ENCODE results near the gene TSPAN1.

The TSPAN1 gene

DNA sequence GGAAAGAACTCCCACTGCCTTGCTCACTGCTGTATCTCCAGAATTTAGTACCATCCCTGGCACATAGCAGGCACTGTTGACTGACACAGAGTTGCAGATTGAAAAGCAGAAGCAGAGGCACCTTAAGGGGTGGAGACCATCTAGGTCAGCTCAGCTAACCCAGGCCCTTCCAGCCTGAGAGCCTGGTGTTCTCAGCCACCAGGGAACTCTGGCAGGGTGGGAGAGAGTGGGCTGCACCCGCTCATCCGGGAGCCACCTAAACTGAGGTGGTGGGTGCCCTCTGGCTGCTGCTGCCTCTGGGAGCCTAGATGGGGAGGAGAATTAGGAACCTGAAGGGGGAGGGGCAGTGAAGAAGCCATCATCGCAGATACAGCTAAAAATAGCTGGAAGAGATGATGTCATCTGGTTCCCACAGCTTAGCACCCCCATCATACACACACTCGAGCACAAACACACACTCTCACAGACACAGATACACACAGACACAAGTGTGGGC is 1.5 kb upstream of the TSPAN1 start:
- H3K4me2 ChIP-seq (ENCODE audit: low read depth, low read length, poor library complexity, severe bottlenecking), result no peak overlapping the region
- H2AFZ ChIP-seq (ENCODE audit: low read length), result no peak overlapping the region
- H3K4me3 ChIP-seq (ENCODE audit: low read length, poor library complexity, severe bottlenecking), result no peak overlapping the region
- H3K27me3 ChIP-seq (ENCODE audit: insufficient read depth, low read length, poor library complexity, severe bottlenecking), result no peaks in the 10 kb centered on the region
- H3K9me3 ChIP-seq (ENCODE audit: insufficient read depth, low read depth, low read length), result no peaks in the 10 kb centered on the region
- no peak overlapping the region for H3K9ac ChIP-seq (ENCODE audit: low read depth, low read length, poor library complexity, severe bottlenecking)
- no peaks in the 10 kb centered on the region for H3K9me2 ChIP-seq (replicated peaks; ENCODE audit: low read depth, low read length)
- no peak for TF ChIP-seq EZH2phosphoT487 (IDR thresholded peaks at IDR 0.05; ENCODE audit: borderline replicate concordance)
- TF ChIP-seq, protein P1, sequence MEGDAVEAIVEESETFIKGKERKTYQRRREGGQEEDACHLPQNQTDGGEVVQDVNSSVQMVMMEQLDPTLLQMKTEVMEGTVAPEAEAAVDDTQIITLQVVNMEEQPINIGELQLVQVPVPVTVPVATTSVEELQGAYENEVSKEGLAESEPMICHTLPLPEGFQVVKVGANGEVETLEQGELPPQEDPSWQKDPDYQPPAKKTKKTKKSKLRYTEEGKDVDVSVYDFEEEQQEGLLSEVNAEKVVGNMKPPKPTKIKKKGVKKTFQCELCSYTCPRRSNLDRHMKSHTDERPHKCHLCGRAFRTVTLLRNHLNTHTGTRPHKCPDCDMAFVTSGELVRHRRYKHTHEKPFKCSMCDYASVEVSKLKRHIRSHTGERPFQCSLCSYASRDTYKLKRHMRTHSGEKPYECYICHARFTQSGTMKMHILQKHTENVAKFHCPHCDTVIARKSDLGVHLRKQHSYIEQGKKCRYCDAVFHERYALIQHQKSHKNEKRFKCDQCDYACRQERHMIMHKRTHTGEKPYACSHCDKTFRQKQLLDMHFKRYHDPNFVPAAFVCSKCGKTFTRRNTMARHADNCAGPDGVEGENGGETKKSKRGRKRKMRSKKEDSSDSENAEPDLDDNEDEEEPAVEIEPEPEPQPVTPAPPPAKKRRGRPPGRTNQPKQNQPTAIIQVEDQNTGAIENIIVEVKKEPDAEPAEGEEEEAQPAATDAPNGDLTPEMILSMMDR (conservative IDR thresholded peaks at IDR 0.05; ENCODE audit: low read length), result no peak
- no peaks in the 10 kb centered on the region for H4K20me1 ChIP-seq (ENCODE audit: insufficient read depth, low read length, poor library complexity, severe bottlenecking)
- H3K79me2 ChIP-seq (ENCODE audit: insufficient read depth, low read length), result no peaks in the 10 kb centered on the region
- H3K4me1 ChIP-seq (ENCODE audit: insufficient read depth, low read length, poor library complexity, severe bottlenecking), result peaks cover under 1% of the 10 kb centered on the region
- no peaks in the 10 kb centered on the region for H3K36me3 ChIP-seq (ENCODE audit: insufficient read depth, low read length)
- H3F3A ChIP-seq (ENCODE audit: low read depth), result no peaks in the 10 kb centered on the region

DNA sequence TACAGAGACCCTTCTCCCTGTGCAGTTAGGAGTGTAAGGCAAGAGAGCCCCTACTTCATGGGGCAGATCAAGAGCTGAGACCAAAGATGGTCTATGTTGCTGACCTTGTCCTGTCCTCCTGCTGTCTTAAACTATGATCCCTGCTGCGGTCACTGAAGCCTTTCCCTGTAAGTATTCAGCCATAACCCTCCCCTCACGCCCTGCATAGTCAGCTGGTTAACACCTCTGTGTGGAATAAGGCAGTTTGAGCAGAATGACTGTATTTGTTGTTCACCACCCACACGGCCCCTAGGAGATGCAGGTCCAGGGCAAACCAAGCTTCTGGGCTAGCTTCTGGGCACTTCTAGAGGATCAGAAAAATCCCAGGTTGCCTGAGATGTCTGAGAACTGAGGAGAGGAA is 356 bp downstream of the TSPAN1 start:
- Histone ChIP-seq H3K4me3 (ENCODE audit: low read length, poor library complexity, severe bottlenecking) (no peak overlapping the region), H3K4me1 (ENCODE audit: insufficient read depth, low read length, poor library complexity, severe bottlenecking) (peaks cover 4% of the 10 kb centered on the region), H3K4me2 (ENCODE audit: low read depth, low read length, poor library complexity, severe bottlenecking) (no peak overlapping the region), H4K20me1 (ENCODE audit: insufficient read depth, low read length, poor library complexity, severe bottlenecking) (no peaks in the 10 kb centered on the region), H2AFZ (ENCODE audit: low read length) (no peak overlapping the region), H3K27me3 (ENCODE audit: insufficient read depth, low read length, poor library complexity, severe bottlenecking) (no peaks in the 10 kb centered on the region), H3K9me2 (replicated peaks; ENCODE audit: low read depth, low read length) (no peaks in the 10 kb centered on the region), H3K79me2 (ENCODE audit: insufficient read depth, low read length) (no peaks in the 10 kb centered on the region), H3K9me3 (ENCODE audit: insufficient read depth, low read depth, low read length) (no peaks in the 10 kb centered on the region), H3F3A (ENCODE audit: low read depth) (no peaks in the 10 kb centered on the region), H3K36me3 (ENCODE audit: insufficient read depth, low read length) (no peaks in the 10 kb centered on the region), H3K9ac (ENCODE audit: low read depth, low read length, poor library complexity, severe bottlenecking) (no peak overlapping the region)
- TF ChIP-seq, protein P1 (conservative IDR thresholded peaks at IDR 0.05; ENCODE audit: low read length), result no peak
- no peak for TF ChIP-seq EZH2phosphoT487 (IDR thresholded peaks at IDR 0.05; ENCODE audit: borderline replicate concordance)

DNA sequence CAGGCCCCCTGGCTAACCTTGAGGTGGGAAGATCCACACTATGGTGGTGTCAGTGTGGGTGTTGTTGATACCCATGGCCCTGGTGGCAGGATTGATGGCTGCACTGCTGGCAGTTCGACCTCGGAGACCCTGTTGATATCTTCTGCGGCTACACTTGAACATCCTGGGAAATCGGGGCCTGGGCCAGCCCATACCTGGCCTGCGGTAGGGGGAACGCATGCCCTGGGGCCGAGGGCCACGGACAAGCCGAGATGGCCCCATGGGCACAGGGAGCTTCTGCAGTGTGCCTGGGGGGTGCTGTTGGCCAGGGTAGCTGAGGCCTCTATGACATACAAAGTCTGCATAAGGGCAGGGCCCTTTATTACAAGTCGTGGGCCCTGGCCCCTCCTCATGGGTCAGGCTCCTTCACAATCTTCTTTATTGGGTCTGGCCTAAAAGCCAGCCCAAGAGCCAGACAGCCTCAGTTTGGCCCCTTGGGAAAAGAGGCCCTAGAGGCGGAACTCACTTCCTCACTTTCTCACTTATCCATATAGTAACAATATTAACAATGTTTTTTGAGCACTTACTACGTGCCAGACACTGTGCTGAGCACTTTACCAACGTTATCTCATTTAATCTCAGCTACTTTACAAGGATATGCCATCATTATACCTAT is 1.5 kb downstream of the TSPAN1 start, which contains the start of gene P3R3URF:
Gene P3R3URF (minus strand): TSS at position 278 of the 655 bp plus-strand sequence. CDS start 17 bp downstream, at position 261.
- H2AFZ ChIP-seq (ENCODE audit: low read length), result no peak within 1 kb of the TSS
- H3K79me2 ChIP-seq (ENCODE audit: insufficient read depth, low read length), result no peaks in the 10 kb centered on the region
- no peaks in the 10 kb centered on the region for H3K9me2 ChIP-seq (replicated peaks; ENCODE audit: low read depth, low read length)
- no peaks in the 10 kb centered on the region for H3K27me3 ChIP-seq (ENCODE audit: insufficient read depth, low read length, poor library complexity, severe bottlenecking)
- no peak within 1 kb of the TSS for H3K4me2 ChIP-seq (ENCODE audit: low read depth, low read length, poor library complexity, severe bottlenecking)
- TF ChIP-seq, protein P1 (conservative IDR thresholded peaks at IDR 0.05; ENCODE audit: low read length), result no peak
- TF ChIP-seq EZH2phosphoT487 (IDR thresholded peaks at IDR 0.05; ENCODE audit: borderline replicate concordance), result no peak
- H3K9me3 ChIP-seq (ENCODE audit: insufficient read depth, low read depth, low read length), result no peaks in the 10 kb centered on the region
- peaks cover 4% of the 10 kb centered on the region for H3K4me1 ChIP-seq (ENCODE audit: insufficient read depth, low read length, poor library complexity, severe bottlenecking)
- no peaks in the 10 kb centered on the region for H3F3A ChIP-seq (ENCODE audit: low read depth)
- H3K9ac ChIP-seq (ENCODE audit: low read depth, low read length, poor library complexity, severe bottlenecking), result no peak within 1 kb of the TSS
- H4K20me1 ChIP-seq (ENCODE audit: insufficient read depth, low read length, poor library complexity, severe bottlenecking), result no peaks in the 10 kb centered on the region
- H3K36me3 ChIP-seq (ENCODE audit: insufficient read depth, low read length), result no peaks in the 10 kb centered on the region
- no peak within 1 kb of the TSS for H3K4me3 ChIP-seq (ENCODE audit: low read length, poor library complexity, severe bottlenecking)
